HepG2 (cell line): ENCODE data around the gene PKP3. TPM values are rescaled to one million over a fixed set of nuclear protein-coding genes. Genes with fewer than 3 reads are reported as not detected.

Source experiments
- AKNA ChIP-seq: sonication (generic); formaldehyde crosslinking; IDR thresholded peaks from 2 replicates; pipeline ENCODE4 v1.4.0; 2020; ENCODE audit warnings: missing genetic modification reagents, borderline replicate concordance
- ARHGAP35 ChIP-seq: sonication (generic); formaldehyde crosslinking; IDR thresholded peaks from 2 replicates; pipeline ENCODE4 v1.9.0; 2022; ENCODE audit warnings: mild to moderate bottlenecking, inconsistent platforms, moderate library complexity, missing genetic modification reagents, borderline replicate concordance
- ASH2L ChIP-seq: fragments of 300-600, 200-600 bp; sonication (generic); IDR thresholded peaks from 2 replicates; pipeline ENCODE4 v1.7.0; 2017; ENCODE audit warnings: low read depth, mild to moderate bottlenecking, moderate library complexity, mixed read lengths, low read length; ENCODE audit not compliant: insufficient read length
- ATF7-NPFF ChIP-seq: sonication (generic); formaldehyde crosslinking; IDR thresholded peaks from 2 replicates; pipeline ENCODE4 v1.8.1; 2023; ENCODE audit warnings: mild to moderate bottlenecking, low read depth, missing genetic modification reagents, moderate library complexity
- JUNB ChIP-seq: sonication (generic); formaldehyde crosslinking; IDR thresholded peaks from 2 replicates; pipeline ENCODE4 v1.8.0; 2022; ENCODE audit warnings: missing genetic modification reagents, mild to moderate bottlenecking, borderline replicate concordance
- LCORL ChIP-seq, 2 experiments: fragments of 450-650 bp in 1 of 2; sonication (generic) in 1 of 2; formaldehyde crosslinking in 1 of 2; IDR thresholded peaks; 2 replicates each; pipeline versions ENCODE4 v1.5.0 to v1.6.1; 2017 to 2020; ENCODE audit warnings: antibody characterized with exemption in 1 of 2, missing genetic modification reagents in 1 of 2
- MYC ChIP-seq: sonication (generic); formaldehyde crosslinking; IDR thresholded peaks from 2 replicates; pipeline ENCODE4 v1.9.0; 2021; ENCODE audit warnings: missing genetic modification reagents, borderline replicate concordance
- RBFOX2 ChIP-seq: fragments of 200-400 bp; formaldehyde crosslinking; IDR thresholded peaks from 2 replicates; pipeline ENCODE4 v1.6.1; 2017; ENCODE audit warnings: low read depth, mild to moderate bottlenecking, low read length
- RXRB ChIP-seq: IDR thresholded peaks from 2 replicates; pipeline ENCODE4 v1.6.1; 2016; ENCODE audit warnings: borderline replicate concordance, missing genetic modification reagents, missing compliant biosample characterization
- SKI ChIP-seq: fragments of 450-650 bp; IDR thresholded peaks from one replicate; pipeline ENCODE4 v1.6.1; 2018; ENCODE audit warnings: mild to moderate bottlenecking; ENCODE audit not compliant: partially characterized antibody
- SNAPC2 ChIP-seq: sonication (generic); formaldehyde crosslinking; IDR thresholded peaks from 2 replicates; pipeline ENCODE4 v1.8.1; 2022; ENCODE audit warnings: mild to moderate bottlenecking, missing genetic modification reagents
- ZBTB1 ChIP-seq: sonication (generic); formaldehyde crosslinking; IDR thresholded peaks from 2 replicates; pipeline ENCODE4 v1.4.0; 2020; ENCODE audit warnings: missing genetic modification reagents, borderline replicate concordance
- ZFP62 ChIP-seq: sonication (generic); formaldehyde crosslinking; IDR thresholded peaks from 2 replicates; pipeline ENCODE4 v1.4.0; 2020; ENCODE audit warnings: missing genetic modification reagents
- ZMYM2 ChIP-seq: sonication (generic); formaldehyde crosslinking; IDR thresholded peaks from 2 replicates; pipeline ENCODE4 v1.8.0; 2022; ENCODE audit warnings: mild to moderate bottlenecking, missing genetic modification reagents
- ZNF12 ChIP-seq: sonication (generic); formaldehyde crosslinking; IDR thresholded peaks from 2 replicates; pipeline ENCODE4 v1.5.0; 2020; ENCODE audit warnings: missing genetic modification reagents
- ZNF33B ChIP-seq: sonication (generic); formaldehyde crosslinking; IDR thresholded peaks from 2 replicates; pipeline ENCODE4 v1.5.1; 2020; ENCODE audit warnings: mild to moderate bottlenecking, missing genetic modification reagents
- ZNF749 ChIP-seq: sonication (generic); formaldehyde crosslinking; IDR thresholded peaks from 2 replicates; pipeline ENCODE4 v1.8.0; 2022; ENCODE audit warnings: mild to moderate bottlenecking, missing genetic modification reagents, moderate library complexity, borderline replicate concordance
- polyA plus RNA-seq, 8 experiments: library from polyadenylated mRNA; depleted of rRNA in 3 of 8; stranded (reverse) in 7 of 8; unstranded in 1 of 8; fragments of >200 nt; fragmentation: Illumina TruSeq in 4 of 8; extraction: Trizol in 4 of 8; gene quantifications; 2 replicates each; pipeline versions ENCODE4 v1.2.1 to v1.2.3, GENCODE V29; 2011 to 2016; ENCODE audit warnings: low read depth in 4 of 8, missing spikeins in 1 of 8, mixed read lengths in 1 of 8; ENCODE audit not compliant: insufficient read depth in 1 of 8
- total RNA-seq, 5 experiments: library from RNA; depleted of rRNA; stranded (reverse); fragments of >200 nt; fragmentation: Illumina TruSeq; extraction: Trizol; gene quantifications; 2 replicates each; pipeline ENCODE4 v1.2.3, GENCODE V29; 2016; ENCODE audit warnings: low read depth in 1 of 5
- TF ChIP-seq, protein P1 (sequence below): sonication (generic); formaldehyde crosslinking; IDR thresholded peaks from 2 replicates; pipeline ENCODE4 v1.5.0; 2020; ENCODE audit warnings: mild to moderate bottlenecking, missing genetic modification reagents, borderline replicate concordance
- TF ChIP-seq, protein P2 (sequence below), 2 experiments: sonication (generic) in 1 of 2; formaldehyde crosslinking in 1 of 2; IDR thresholded peaks; 2 replicates each; pipeline versions ENCODE4 v1.4.0 to v1.6.1; 2018 to 2020; ENCODE audit warnings: missing genetic modification reagents in 2 of 2, borderline replicate concordance in 1 of 2, low read depth in 1 of 2, mild to moderate bottlenecking in 1 of 2, missing biosample characterization in 1 of 2

PKP3 gene
- total and polyA plus RNA-seq, 2 of the 13 experiments (the other 11 are each of a cell fraction or from before 2014, with no cell fraction given), result 18.0 to 28.7 TPM

DNA sequence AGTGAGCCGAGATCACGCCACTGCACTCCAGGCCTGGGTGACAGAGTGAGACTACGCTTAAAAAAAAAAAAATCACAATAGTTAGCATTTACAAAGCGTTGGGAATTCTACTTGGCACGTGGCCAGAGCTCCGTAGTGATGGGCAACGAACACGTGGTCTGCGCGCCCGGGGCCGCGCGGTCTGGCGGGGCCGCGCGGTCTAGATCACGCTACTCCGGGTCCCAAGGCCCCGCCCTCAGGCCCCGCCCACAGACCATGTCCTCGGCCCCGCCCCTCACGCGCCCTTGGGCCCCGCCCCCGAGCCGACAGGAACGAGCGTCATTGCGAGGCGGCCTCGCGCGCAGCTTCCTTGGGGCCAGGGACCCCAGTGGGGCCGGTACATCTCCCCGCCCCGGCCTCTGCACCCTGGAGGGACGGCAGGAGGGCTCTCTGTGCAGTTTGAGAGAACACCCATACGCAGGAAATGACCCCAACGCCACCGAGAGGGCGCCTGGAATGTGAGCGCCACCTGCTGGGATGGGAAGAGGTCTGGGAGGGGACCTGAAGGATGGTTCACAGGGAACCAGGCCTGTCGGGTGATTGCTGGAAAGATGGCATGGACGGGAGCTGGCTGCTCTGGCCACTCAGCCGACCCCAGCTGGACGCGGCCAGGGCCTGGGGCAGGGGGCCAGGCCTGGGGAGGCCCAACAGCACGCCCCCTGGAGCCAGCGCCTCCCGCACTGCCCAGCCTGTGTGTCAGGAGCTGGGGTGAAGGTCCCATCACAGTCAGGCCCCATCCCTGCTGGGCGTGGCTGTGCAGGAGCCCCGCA is 54.1 kb downstream of the PKP3 start (continued):
- no peak for TF ChIP-seq AKNA (CRISPR knock-in tag)
- TF ChIP-seq ARHGAP35, result peak; percentile 63
- TF ChIP-seq ZFP62 (CRISPR knock-in tag), result no peak
- TF ChIP-seq ZNF33B, result peak; percentile 51; the same call in 1 of the 2 replicates
- TF ChIP-seq SNAPC2 (CRISPR knock-in tag), result peak; percentile 95
- TF ChIP-seq SKI, result peak; percentile 65
- TF ChIP-seq LCORL (IDR thresholded peaks at IDR 0.05), result peak; percentile 35; the same call in 1 of the 2 replicates
- TF ChIP-seq LCORL (CRISPR knock-in tag; IDR thresholded peaks at IDR 0.05), result 0 out of 2 replicates have a peak, but pooled peaks have one; percentile 37
- no peak for TF ChIP-seq JUNB (CRISPR knock-in tag)
- no peak for TF ChIP-seq ZBTB1 (CRISPR knock-in tag)
- peak; percentile 67; the same call in 1 of the 2 replicates for TF ChIP-seq RXRB (CRISPR knock-in tag)
- TF ChIP-seq ZNF749 (CRISPR knock-in tag), result peak; percentile 80; the same call in 1 of the 2 replicates
- TF ChIP-seq, protein P1, sequence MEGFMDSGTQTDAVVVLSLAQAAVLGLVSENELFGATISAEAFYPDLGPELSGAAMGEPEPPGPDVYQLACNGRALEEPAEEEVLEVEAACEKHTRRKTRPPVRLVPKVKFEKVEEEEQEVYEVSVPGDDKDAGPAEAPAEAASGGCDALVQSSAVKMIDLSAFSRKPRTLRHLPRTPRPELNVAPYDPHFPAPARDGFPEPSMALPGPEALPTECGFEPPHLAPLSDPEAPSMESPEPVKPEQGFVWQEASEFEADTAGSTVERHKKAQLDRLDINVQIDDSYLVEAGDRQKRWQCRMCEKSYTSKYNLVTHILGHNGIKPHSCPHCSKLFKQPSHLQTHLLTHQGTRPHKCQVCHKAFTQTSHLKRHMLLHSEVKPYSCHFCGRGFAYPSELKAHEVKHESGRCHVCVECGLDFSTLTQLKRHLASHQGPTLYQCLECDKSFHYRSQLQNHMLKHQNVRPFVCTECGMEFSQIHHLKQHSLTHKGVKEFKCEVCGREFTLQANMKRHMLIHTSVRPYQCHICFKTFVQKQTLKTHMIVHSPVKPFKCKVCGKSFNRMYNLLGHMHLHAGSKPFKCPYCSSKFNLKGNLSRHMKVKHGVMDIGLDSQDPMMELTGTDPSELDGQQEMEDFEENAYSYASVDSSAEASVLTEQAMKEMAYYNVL (CRISPR knock-in tag), result peak; percentile 73; the same call in 1 of the 2 replicates
- peak; percentile 61; the same call in 1 of the 2 replicates for TF ChIP-seq ATF7-NPFF (CRISPR knock-in tag)
- peak; percentile 73 for TF ChIP-seq RBFOX2
- peak; percentile 19; the same call in 1 of the 2 replicates for TF ChIP-seq ZNF12 (CRISPR knock-in tag)
- TF ChIP-seq ZMYM2 (CRISPR knock-in tag), result peak; percentile 43; the same call in 1 of the 2 replicates
- TF ChIP-seq MYC, result peak; percentile 89; the same call in 1 of the 2 replicates
- peak; percentile 77 for TF ChIP-seq ASH2L
- TF ChIP-seq, protein P2, sequence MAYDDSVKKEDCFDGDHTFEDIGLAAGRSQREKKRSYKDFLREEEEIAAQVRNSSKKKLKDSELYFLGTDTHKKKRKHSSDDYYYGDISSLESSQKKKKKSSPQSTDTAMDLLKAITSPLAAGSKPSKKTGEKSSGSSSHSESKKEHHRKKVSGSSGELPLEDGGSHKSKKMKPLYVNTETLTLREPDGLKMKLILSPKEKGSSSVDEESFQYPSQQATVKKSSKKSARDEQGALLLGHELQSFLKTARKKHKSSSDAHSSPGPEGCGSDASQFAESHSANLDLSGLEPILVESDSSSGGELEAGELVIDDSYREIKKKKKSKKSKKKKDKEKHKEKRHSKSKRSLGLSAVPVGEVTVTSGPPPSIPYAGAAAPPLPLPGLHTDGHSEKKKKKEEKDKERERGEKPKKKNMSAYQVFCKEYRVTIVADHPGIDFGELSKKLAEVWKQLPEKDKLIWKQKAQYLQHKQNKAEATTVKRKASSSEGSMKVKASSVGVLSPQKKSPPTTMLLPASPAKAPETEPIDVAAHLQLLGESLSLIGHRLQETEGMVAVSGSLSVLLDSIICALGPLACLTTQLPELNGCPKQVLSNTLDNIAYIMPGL (CRISPR knock-in tag; IDR thresholded peaks at IDR 0.05; ENCODE audit: borderline replicate concordance in 1 of 2, low read depth in 1 of 2), result peak; percentile 97
